KMS-11 (cell line): ENCODE data around the gene ZNF385D.

ENCODE experiments used
- H2AFZ ChIP-seq: fragments of 200-600 bp; sonication (generic); 2 replicates; pipeline ENCODE4 v1.6.1; 2016; ENCODE audit warnings: antibody characterized with exemption, mixed run types, low read depth
- H3K27ac ChIP-seq: fragments of 200-600 bp; sonication (generic); 2 replicates; pipeline ENCODE4 v1.6.1; 2016; ENCODE audit warnings: mild to moderate bottlenecking, mixed run types
- H3K27me3 ChIP-seq: fragments of 200-600 bp; sonication (generic); 2 replicates; pipeline ENCODE4 v1.6.1; 2017; ENCODE audit warnings: mild to moderate bottlenecking, low read depth, mixed run types, moderate library complexity; ENCODE audit not compliant: insufficient read depth
- H3K36me3 ChIP-seq: fragments of 200-600 bp; sonication (generic); 2 replicates; pipeline ENCODE4 v1.6.1; 2017; ENCODE audit warnings: mild to moderate bottlenecking, mixed run types; ENCODE audit not compliant: insufficient read depth
- H3K4me1 ChIP-seq: fragments of 200-600 bp; sonication (generic); 2 replicates; pipeline ENCODE4 v1.6.1; 2016; ENCODE audit warnings: mild to moderate bottlenecking, low read depth, mixed run types; ENCODE audit not compliant: poor library complexity, severe bottlenecking
- H3K4me2 ChIP-seq: fragments of 200-600 bp; sonication (generic); 2 replicates; pipeline ENCODE4 v1.7.0; 2016; ENCODE audit warnings: mild to moderate bottlenecking, mixed run types
- H3K4me3 ChIP-seq: fragments of 200-600 bp; sonication (generic); IDR thresholded peaks from 2 replicates; pipeline ENCODE4 v1.6.1; 2017; ENCODE audit warnings: low read depth, low read length, mixed read lengths; ENCODE audit not compliant: insufficient read depth
- H3K79me2 ChIP-seq: fragments of 200-600 bp; sonication (generic); 2 replicates; pipeline ENCODE4 v1.6.1; 2016; ENCODE audit warnings: low read depth, mixed run types; ENCODE audit not compliant: insufficient read depth
- H3K9ac ChIP-seq: fragments of 200-600 bp; sonication (generic); 2 replicates; pipeline ENCODE4 v1.6.1; 2016; ENCODE audit warnings: mild to moderate bottlenecking, mixed run types
- H4K20me1 ChIP-seq: fragments of 200-600 bp; sonication (generic); 2 replicates; pipeline ENCODE4 v1.6.1; 2016; ENCODE audit warnings: mild to moderate bottlenecking, mixed run types; ENCODE audit not compliant: insufficient read depth
- TF ChIP-seq, protein P1 (sequence below): fragments of 200-600 bp; sonication (generic); conservative IDR thresholded peaks from 2 replicates; pipeline ENCODE4 v1.6.1; 2017; ENCODE audit warnings: low read depth, mild to moderate bottlenecking, antibody characterized with exemption, low read length, moderate library complexity, mixed read lengths

ZNF385D gene

DNA sequence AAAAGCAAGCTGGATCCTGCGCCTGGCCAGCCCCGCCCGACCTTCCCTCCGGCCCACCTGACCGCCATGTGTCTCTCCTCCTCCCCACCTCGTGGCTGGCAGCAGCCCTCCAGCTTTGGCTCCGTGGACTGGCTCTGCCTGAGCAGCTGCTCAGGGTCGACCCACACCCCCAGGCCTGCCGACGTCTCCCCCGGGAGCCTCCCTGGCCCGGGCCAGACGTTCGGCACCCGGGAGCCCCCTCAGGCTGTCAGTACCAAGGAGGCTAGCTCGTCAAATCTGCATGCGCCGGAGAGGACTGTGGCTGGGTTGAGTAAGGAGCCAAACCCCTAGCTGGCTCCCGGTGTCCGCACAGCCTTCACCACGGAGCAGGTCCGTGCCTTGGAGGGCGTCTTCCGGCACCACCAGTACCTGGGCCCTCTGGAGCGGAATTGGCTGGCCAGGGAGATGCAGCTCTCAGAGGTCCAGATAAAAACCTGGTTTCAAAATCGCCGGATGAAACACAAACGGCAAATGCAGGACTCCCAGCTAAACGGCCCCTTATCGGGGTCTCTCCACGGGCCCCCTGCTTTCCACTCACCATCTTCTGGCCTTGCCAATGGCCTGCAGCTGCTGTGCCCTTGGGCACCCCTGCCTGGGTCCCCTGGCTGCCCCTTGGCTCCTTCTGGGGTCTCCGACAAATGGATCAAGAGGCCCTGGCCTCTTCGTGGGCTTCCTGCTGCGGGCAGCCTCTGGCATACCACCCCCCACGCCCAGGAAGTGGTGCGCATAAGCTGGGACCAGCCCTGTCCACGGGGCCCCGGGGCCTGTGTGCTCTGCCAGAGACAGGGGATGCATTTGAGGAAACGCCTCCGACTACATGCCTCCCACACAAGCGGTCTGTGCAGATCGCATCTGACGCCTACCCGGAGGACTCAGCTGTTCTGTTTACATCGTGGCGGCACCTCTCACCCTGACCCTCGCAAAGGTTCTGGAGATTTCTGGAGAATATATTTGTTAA lies 345.0 kb downstream of the ZNF385D start:
- no peak overlapping the region for H3K4me2 ChIP-seq
- TF ChIP-seq, protein P1, sequence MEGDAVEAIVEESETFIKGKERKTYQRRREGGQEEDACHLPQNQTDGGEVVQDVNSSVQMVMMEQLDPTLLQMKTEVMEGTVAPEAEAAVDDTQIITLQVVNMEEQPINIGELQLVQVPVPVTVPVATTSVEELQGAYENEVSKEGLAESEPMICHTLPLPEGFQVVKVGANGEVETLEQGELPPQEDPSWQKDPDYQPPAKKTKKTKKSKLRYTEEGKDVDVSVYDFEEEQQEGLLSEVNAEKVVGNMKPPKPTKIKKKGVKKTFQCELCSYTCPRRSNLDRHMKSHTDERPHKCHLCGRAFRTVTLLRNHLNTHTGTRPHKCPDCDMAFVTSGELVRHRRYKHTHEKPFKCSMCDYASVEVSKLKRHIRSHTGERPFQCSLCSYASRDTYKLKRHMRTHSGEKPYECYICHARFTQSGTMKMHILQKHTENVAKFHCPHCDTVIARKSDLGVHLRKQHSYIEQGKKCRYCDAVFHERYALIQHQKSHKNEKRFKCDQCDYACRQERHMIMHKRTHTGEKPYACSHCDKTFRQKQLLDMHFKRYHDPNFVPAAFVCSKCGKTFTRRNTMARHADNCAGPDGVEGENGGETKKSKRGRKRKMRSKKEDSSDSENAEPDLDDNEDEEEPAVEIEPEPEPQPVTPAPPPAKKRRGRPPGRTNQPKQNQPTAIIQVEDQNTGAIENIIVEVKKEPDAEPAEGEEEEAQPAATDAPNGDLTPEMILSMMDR, result no peak
- no peak overlapping the region for H3K27ac ChIP-seq
- no peaks in the 10 kb centered on the region for H3K36me3 ChIP-seq
- no peaks in the 10 kb centered on the region for H3K27me3 ChIP-seq
- no peaks in the 10 kb centered on the region for H3K4me1 ChIP-seq
- no peak overlapping the region for H3K9ac ChIP-seq
- H2AFZ ChIP-seq, result no peak overlapping the region
- H4K20me1 ChIP-seq, result no peaks in the 10 kb centered on the region
- H3K79me2 ChIP-seq, result no peaks in the 10 kb centered on the region
- no peak overlapping the region for H3K4me3 ChIP-seq

DNA sequence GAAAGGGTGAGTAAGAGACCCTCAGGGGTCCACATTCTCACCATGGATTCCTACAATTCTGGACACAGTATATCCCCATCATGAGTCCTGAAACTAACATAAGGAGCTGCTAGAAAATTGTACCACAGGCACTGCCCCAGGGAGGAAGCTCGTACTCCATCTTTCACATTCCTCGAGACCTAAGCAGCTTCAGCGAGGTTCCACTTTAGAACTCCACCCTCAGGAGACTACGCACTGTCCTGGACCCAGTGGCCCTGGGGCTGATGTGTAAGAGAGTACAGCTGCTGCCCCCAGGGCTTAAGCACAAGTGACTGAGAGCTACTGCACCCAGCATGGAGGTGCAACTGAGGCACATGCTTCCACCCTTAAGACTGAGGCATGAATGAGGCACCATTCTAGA lies 352.5 kb downstream of the ZNF385D start:
- no peak overlapping the region for H3K9ac ChIP-seq
- H3K4me1 ChIP-seq, result no peaks in the 10 kb centered on the region
- TF ChIP-seq, protein P1, result no peak
- no peak overlapping the region for H3K27ac ChIP-seq
- H3K36me3 ChIP-seq, result no peaks in the 10 kb centered on the region
- no peak overlapping the region for H3K4me2 ChIP-seq
- no peaks in the 10 kb centered on the region for H4K20me1 ChIP-seq
- no peaks in the 10 kb centered on the region for H3K79me2 ChIP-seq
- H3K4me3 ChIP-seq, result no peak overlapping the region
- H2AFZ ChIP-seq, result no peak overlapping the region
- no peaks in the 10 kb centered on the region for H3K27me3 ChIP-seq

DNA sequence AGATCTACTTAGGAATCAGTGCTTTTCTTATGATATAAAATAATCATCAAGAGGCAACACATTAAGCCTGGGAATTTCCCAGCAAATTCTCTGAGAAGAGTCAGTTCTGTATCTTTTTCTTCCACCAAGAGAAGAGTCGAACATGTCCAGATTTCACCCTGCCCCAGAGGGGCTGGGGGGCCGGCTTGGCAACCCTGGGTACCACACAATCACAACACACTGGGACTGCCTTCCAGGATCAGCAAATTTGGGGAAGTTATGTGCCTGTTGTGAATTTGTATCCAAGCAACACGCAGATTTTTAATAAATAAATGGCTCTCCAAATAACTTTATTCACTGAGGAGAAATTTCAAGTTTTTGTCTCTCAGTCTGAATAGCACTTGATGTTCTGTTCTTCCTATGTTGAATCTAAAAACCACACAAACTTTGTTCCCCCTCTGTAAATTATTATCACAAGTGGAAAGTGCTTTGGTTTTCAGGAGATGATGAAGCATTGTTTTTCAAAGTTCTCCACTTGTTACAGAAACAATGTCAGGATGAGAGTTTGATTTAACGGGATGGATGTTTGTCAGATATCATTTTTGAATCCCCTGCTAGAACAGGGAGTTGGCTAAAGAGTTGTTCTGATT lies 357.2 kb downstream of the ZNF385D start:
- TF ChIP-seq, protein P1, result no peak
- Histone ChIP-seq H3K79me2 (no peaks in the 10 kb centered on the region), H3K4me1 (no peaks in the 10 kb centered on the region), H3K4me3 (no peak overlapping the region), H3K27me3 (no peaks in the 10 kb centered on the region), H3K36me3 (no peaks in the 10 kb centered on the region), H3K27ac (no peak overlapping the region), H3K4me2 (no peak overlapping the region), H2AFZ (no peak overlapping the region), H3K9ac (no peak overlapping the region), H4K20me1 (no peaks in the 10 kb centered on the region)

DNA sequence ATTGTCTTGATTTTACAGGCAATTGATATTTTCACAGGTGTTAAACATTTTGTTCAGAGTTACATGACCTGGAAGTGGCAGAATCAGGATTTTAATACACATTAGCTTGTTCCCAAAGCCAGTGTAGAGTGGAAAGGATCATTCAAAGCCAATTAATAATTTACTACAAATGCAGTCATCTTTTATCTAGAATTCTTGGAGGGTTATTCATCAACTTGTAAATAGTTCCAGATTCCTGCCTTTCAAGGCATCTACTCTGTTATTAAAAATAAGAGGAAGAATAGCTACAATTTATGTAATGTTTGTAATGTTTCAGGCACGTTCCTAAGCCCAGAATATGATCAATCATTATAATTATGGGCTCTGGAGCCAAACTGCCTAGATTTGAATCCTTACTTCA lies 358.5 kb downstream of the ZNF385D start:
- Histone ChIP-seq H2AFZ (no peak overlapping the region), H3K4me2 (no peak overlapping the region), H3K27ac (no peak overlapping the region), H3K79me2 (no peaks in the 10 kb centered on the region), H3K4me3 (no peak overlapping the region), H3K36me3 (no peaks in the 10 kb centered on the region), H4K20me1 (no peaks in the 10 kb centered on the region), H3K4me1 (no peaks in the 10 kb centered on the region), H3K27me3 (no peaks in the 10 kb centered on the region), H3K9ac (no peak overlapping the region)
- TF ChIP-seq, protein P1, result no peak
